BLaER1 treated with 17β-estradiol and CSF1 and Interleukin-3, amounts not matched to agents 10 nM and 100 nM (cell line): ENCODE data around the gene MRGPRG.

Experiments used
- H3K27ac ChIP-seq, 11 experiments: shearing (Covaris generic); formaldehyde crosslinking; 2 replicates each; pipeline ENCODE4 v1.8.1; 2022
- H3K27me3 ChIP-seq, 11 experiments: shearing (Covaris generic); formaldehyde crosslinking; 2 replicates each; pipeline ENCODE4 v1.8.1; 2022
- H3K36me3 ChIP-seq, 11 experiments: shearing (Covaris generic); formaldehyde crosslinking; 2 replicates each; pipeline ENCODE4 v1.8.1; 2022
- H3K4me1 ChIP-seq, 10 experiments: shearing (Covaris generic); formaldehyde crosslinking; 2 replicates each; pipeline ENCODE4 v1.8.1; 2022
- H3K4me2 ChIP-seq, 11 experiments: shearing (Covaris generic); formaldehyde crosslinking; 2 replicates each; pipeline ENCODE4 v1.8.1; 2022
- H3K4me3 ChIP-seq, 10 experiments: shearing (Covaris generic); formaldehyde crosslinking; 2 replicates each; pipeline ENCODE4 v1.8.1; 2022
- H3K9ac ChIP-seq, 11 experiments: shearing (Covaris generic); formaldehyde crosslinking; 2 replicates each; pipeline ENCODE4 v1.8.1; 2022
- H3K9me3 ChIP-seq, 11 experiments: shearing (Covaris generic); formaldehyde crosslinking; replicated peaks in 1 of 11; 2 replicates each; pipeline ENCODE4 v1.8.1; 2022
- H4K20me1 ChIP-seq, 11 experiments: shearing (Covaris generic); formaldehyde crosslinking; 2 replicates each; pipeline ENCODE4 v1.8.1; 2022
- Cebpa-rat ChIP-seq, 11 experiments: shearing (Covaris generic); IDR thresholded peaks; 2 replicates each; pipeline ENCODE4 v1.8.1; 2022

The MRGPRG gene

DNA sequence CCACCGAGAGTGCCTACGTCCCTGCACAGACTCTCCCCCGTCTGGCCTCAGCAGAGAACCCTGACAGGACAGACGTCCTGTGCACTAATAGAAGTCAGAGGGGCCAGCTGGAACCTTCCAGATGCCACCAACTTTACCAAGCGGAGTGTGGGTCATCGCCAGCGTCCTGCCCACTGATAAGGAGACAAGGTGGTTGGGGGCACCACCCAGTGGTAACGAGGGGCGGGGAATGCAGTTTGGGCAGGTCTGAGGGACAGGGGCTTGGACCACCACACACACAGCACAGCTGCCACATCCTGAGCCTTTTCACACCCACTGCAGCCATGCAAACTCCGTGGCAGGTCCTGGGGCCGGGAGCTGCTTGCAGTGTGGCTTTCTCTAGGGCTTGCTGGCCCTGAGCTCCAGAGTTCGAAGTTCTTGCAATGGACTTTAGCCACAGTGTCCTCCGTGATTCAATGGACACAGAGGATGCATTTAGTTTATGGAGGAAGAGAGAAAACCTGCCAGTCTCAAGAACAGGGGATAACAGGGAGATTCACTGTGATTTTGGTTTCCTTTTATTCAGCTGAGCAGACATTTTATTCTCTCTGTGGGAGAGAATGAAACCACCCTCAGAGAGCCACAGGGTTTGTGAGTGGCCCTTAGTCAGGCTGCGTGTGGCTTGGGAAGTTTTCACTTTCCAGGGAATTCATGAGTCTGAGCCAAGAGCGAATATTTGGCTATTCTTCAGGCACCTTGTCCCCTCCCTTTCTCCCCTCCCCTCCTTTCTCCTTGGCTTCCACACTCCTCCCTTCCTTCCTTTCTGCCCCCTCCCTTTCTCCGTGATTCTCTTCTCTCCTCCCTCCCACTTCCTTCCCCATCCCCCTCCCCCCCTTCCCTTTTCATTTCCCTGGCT is 13.1 kb downstream of the MRGPRG start:
- Histone ChIP-seq H3K4me2 (peak overlapping the region; percentile 1 to 79 (median 38); a peak in 21 of 22 replicates), H3K4me1 (peaks cover 26 to 47% (median 37%) of the 10 kb centered on the region in 10 experiments), H3K9me3 (peaks cover 2 to 6% (median 5%) of the 10 kb centered on the region in 11 experiments; a peak in 20 of 22 replicates), H3K27ac (no peak overlapping the region), H3K9ac (no peak overlapping the region), H3K4me3 (no peak overlapping the region), H4K20me1 (peaks cover 0 to 26% (median 7%) of the 10 kb centered on the region in 11 experiments; a peak in 9 of 22 replicates), H3K36me3 (no peaks in the 10 kb centered on the region; a peak in 1 of 22 replicates), H3K27me3 (peaks cover 37 to 50% (median 47%) of the 10 kb centered on the region in 11 experiments)
- TF ChIP-seq Cebpa-rat (IDR thresholded peaks at IDR 0.05): no peak

DNA sequence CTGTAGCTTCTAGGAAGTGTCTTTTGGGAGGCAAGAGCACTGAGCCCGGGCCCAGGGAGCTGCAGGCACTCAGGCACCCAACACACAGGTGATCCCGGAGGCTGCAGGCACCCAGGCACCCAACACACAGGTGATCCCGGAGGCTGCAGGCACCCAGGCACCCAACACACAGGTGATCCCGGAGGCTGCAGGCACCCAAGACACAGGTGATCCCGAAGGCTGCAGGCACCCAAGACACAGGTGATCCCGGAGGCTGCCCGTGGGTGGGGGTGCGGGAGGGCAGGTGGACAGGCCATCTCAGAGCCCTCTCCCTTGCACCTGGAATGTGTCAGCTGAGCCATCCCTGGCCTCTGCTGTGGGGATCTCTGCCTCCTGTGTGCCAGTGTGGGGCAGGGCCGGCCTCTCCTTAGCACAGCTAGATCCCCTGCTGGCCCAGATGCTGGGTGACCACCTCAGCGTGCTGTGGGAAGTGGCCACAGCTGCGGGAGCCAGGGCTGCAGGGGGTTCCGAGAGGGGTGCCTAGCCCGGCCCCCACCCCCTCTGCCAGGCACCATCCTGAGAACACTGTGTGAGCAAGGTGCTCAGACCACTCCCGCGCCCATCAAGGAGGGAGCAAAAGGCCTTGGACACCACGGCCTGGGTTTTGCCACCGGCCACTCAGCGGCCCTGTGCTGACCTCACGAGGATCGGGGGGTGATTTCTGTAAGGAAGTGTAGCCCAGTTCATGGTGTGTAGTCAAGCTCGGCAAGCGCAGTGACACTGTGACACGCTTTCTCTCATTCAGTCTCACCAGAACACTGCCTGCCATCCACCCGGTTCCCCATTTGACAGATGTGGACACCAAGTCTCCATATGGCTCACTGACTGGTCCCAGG is 14.2 kb downstream of the MRGPRG start:
- no peak overlapping the region for H3K27ac ChIP-seq
- no peaks in the 10 kb centered on the region for H3K36me3 ChIP-seq
- no peak for TF ChIP-seq Cebpa-rat (IDR thresholded peaks at IDR 0.05)
- H3K4me3 ChIP-seq: no peak overlapping the region
- H3K27me3 ChIP-seq: peaks cover 43 to 61% (median 50%) of the 10 kb centered on the region in 11 experiments
- H3K9ac ChIP-seq: no peak overlapping the region
- H3K4me1 ChIP-seq: peaks cover 26 to 43% (median 36%) of the 10 kb centered on the region in 10 experiments
- H3K4me2 ChIP-seq: peak overlapping the region in 7 of 11 experiments; percentile 31 to 79 (median 55); a peak in 9 of 22 replicates
- H3K9me3 ChIP-seq: no peaks in the 10 kb centered on the region
- peaks cover 0 to 26% (median 7%) of the 10 kb centered on the region in 11 experiments; a peak in 9 of 22 replicates for H4K20me1 ChIP-seq

DNA sequence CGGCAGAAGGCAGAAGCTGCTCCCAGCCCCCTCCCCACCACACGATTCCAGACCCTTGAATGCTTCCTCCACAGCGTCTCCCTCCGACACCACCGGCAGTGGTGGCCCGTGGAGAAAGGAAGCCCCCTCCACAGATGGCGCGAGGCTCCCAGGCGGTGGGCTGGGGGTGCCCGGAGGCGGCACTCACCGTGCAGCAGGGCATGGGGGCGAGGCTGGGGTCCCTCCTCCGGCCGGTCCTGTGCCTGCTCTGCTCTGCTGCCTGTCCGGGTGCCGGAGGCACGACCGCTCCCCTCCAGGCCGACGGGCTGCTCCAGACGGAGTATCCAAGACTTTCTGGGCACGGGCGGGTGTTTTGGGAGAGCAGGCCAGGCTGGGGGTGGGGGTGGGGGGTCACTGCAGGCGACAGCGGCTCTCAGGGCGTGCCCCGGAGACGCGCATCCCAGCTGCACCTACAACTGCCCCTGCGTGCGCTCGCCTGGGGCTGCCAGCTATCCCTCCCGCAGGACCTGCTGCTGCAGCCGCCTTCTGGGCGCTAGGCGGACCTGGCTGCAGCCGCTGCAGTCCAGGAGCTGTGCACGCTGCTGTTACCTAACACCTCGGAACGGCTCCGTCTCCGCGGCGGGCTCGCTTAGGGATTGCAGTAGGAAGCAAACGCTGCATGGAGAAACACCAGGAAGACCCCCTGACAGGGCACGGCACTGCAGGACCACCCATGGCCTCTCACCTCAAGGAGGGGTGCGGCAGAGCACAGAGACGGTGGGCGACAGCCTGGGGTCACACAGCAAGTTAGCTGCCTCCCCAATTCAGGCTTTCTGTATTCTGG is 15.2 kb downstream of the MRGPRG start:
- Histone ChIP-seq H3K27ac (no peak overlapping the region), H3K36me3 (no peaks in the 10 kb centered on the region), H3K9ac (no peak overlapping the region), H4K20me1 (peaks cover 0 to 26% (median 7%) of the 10 kb centered on the region in 11 experiments; a peak in 9 of 22 replicates), H3K9me3 (no peaks in the 10 kb centered on the region), H3K4me2 (peak overlapping the region; percentile 28 to 60 (median 48); a peak in 21 of 22 replicates), H3K4me3 (peak overlapping the region in 1 of 10 experiments; percentile 31; a peak in 1 of 20 replicates), H3K4me1 (peaks cover 25 to 34% (median 30%) of the 10 kb centered on the region in 10 experiments), H3K27me3 (peaks cover 43 to 61% (median 50%) of the 10 kb centered on the region in 11 experiments)
- no peak for TF ChIP-seq Cebpa-rat (IDR thresholded peaks at IDR 0.05)

DNA sequence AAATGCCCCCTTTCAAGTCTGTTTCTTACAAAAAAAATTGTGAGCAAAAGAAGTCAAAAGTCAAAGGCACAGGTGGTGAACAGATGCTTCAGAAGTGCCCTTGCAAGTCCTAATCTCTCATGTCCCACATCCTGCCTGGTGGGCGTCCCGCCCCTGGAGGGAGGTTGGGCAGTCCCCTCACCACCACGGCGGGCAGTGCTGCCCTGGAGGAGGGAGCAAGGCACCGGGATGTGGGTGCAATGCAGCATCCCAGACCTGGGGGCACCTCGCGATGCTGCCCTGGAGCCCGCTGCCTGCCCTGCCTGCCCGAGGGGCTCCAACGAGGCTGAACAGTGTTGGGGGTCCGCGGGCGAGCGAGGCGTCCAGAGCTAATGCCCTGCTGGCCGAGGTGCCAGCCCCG is 15.9 kb downstream of the MRGPRG start:
- no peaks in the 10 kb centered on the region for H3K36me3 ChIP-seq
- peaks cover 0 to 26% (median 7%) of the 10 kb centered on the region in 11 experiments; a peak in 10 of 22 replicates for H4K20me1 ChIP-seq
- peaks cover 43 to 61% (median 50%) of the 10 kb centered on the region in 11 experiments for H3K27me3 ChIP-seq
- no peaks in the 10 kb centered on the region for H3K9me3 ChIP-seq
- no peak overlapping the region for H3K27ac ChIP-seq
- H3K4me2 ChIP-seq: peak overlapping the region in 10 of 11 experiments; percentile 33 to 60 (median 49); a peak in 18 of 22 replicates
- TF ChIP-seq Cebpa-rat (IDR thresholded peaks at IDR 0.05): no peak
- H3K9ac ChIP-seq: no peak overlapping the region
- H3K4me3 ChIP-seq: peak overlapping the region in 1 of 10 experiments; percentile 31; a peak in 1 of 20 replicates
- H3K4me1 ChIP-seq: peaks cover 26 to 38% (median 32%) of the 10 kb centered on the region in 10 experiments

DNA sequence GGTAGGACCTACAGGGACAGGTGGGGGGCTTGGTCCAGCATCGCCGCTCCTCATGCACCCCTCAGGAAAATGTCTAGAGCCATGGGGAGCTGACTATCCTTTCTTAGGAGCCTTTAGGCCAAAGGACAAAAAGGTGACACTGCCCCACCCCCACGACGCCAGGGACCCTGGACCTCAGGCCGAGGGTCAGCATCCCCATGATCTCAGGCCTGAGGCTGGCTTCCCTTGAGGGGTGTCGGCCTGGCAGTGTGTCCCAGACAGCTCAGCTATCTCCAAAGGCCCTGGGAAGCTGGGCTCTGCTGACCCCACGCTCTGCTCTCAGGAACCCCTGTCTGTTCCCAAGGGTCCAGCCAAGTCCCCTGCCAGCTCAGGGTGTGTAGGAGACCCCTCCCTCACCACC is 16.3 kb downstream of the MRGPRG start:
- H3K9me3 ChIP-seq: no peaks in the 10 kb centered on the region
- H3K4me3 ChIP-seq: no peak overlapping the region
- no peak overlapping the region for H3K9ac ChIP-seq
- no peak overlapping the region for H3K27ac ChIP-seq
- peak overlapping the region in 6 of 11 experiments; percentile 38 to 60 (median 50); a peak in 7 of 22 replicates for H3K4me2 ChIP-seq
- H3K27me3 ChIP-seq: peaks cover 43 to 61% (median 50%) of the 10 kb centered on the region in 11 experiments
- peaks cover 26 to 41% (median 35%) of the 10 kb centered on the region in 10 experiments for H3K4me1 ChIP-seq
- TF ChIP-seq Cebpa-rat (IDR thresholded peaks at IDR 0.05): no peak
- H4K20me1 ChIP-seq: peaks cover 0 to 26% (median 7%) of the 10 kb centered on the region in 11 experiments; a peak in 10 of 22 replicates
- H3K36me3 ChIP-seq: no peaks in the 10 kb centered on the region

DNA sequence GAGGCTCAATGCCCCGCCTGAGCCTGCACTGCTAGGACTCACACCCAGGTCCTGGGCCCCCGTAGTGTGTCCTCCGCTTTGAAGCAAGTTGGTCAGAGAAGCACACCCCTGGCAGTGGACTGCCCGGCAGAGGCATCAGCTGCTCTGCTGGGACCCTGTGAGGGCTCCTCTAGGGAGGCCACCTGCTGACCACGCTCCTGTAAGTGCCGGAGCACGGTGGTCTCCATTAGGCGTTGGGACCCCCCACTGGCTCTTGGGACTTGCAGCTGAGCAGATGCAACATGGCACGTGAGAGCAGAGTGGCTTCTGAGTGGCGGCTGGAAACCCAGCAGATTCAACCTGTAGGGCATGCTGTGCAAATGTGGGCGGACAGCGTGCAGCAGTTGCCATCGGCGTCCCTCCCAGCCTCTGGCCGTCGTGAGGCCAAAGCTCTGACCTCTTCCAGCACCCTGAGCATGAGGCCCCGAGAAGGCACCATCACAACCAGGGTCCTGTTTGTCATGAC is 16.9 kb downstream of the MRGPRG start:
- Histone ChIP-seq H3K9ac (no peak overlapping the region), H4K20me1 (peaks cover 0 to 26% (median 7%) of the 10 kb centered on the region in 11 experiments; a peak in 10 of 22 replicates), H3K36me3 (no peaks in the 10 kb centered on the region), H3K27me3 (peaks cover 43 to 61% (median 50%) of the 10 kb centered on the region in 11 experiments), H3K27ac (no peak overlapping the region), H3K4me1 (peaks cover 26 to 41% (median 35%) of the 10 kb centered on the region in 10 experiments), H3K4me2 (no peak overlapping the region), H3K9me3 (no peaks in the 10 kb centered on the region), H3K4me3 (no peak overlapping the region)
- TF ChIP-seq Cebpa-rat (IDR thresholded peaks at IDR 0.05): no peak

DNA sequence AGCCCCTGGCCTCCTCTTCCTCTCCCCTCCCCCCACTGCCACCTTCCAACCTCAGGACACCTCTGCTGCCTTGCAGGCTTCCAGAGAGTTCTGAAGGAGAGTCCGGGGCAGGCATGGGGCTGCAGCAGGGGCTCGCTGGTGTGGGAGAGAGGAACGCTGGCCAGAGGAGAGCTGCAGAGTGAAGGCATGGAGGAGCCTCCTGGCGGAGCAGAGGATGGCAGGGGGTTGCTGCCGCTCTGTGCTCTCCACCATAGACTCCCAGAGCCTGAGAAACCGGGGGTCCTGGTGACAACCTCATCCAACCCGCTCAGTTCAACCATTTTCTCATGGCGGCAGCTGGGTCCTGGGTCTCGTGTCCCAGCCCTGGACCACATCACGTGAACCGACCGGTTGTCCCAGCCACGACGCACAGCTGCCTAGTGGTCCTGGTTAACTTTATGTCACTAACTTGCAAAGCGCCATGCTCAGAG is 17.5 kb downstream of the MRGPRG start:
- peaks cover 0 to 26% (median 7%) of the 10 kb centered on the region in 11 experiments; a peak in 10 of 22 replicates for H4K20me1 ChIP-seq
- H3K9me3 ChIP-seq: no peaks in the 10 kb centered on the region
- no peak overlapping the region for H3K9ac ChIP-seq
- no peak overlapping the region for H3K4me2 ChIP-seq
- H3K4me1 ChIP-seq: peaks cover 25 to 40% (median 34%) of the 10 kb centered on the region in 10 experiments
- H3K4me3 ChIP-seq: no peak overlapping the region
- no peaks in the 10 kb centered on the region for H3K36me3 ChIP-seq
- TF ChIP-seq Cebpa-rat (IDR thresholded peaks at IDR 0.05): no peak
- no peak overlapping the region for H3K27ac ChIP-seq
- H3K27me3 ChIP-seq: peaks cover 43 to 61% (median 50%) of the 10 kb centered on the region in 11 experiments
